SK-N-SH treated with all-trans-retinoic acid at 6 μM for 48 hours (cell line): ENCODE results near the gene ZCCHC14.
"Not testable (repeated sequence)": the region's sequence is repeated elsewhere in the genome, so short reads cannot be mapped to it uniquely, and the experiment has no call there.

Experiments used
- ATAC-seq: fragments of 200-7000 bp; cut with Tn5 transposase; 3 replicates; pipeline ENCODE4 v1.9.1; 2020; ENCODE audit warnings: mild to moderate bottlenecking, moderate library complexity
- ARNTL ChIP-seq: fragments of 450-650 bp; formaldehyde crosslinking; IDR thresholded peaks from 2 replicates; pipeline ENCODE4 v1.5.0; 2020; ENCODE audit warnings: low read depth, mild to moderate bottlenecking, moderate library complexity, borderline replicate concordance
- BACH2 ChIP-seq: fragments of 250-450 bp; sonication (Bioruptor Pico); IDR thresholded peaks from 2 replicates; pipeline ENCODE4 v1.9.0; 2021; ENCODE audit warnings: mild to moderate bottlenecking, borderline replicate concordance
- CSDC2 ChIP-seq: fragments of 250-450 bp; sonication (Bioruptor Pico); IDR thresholded peaks from 2 replicates; pipeline ENCODE4 v1.5.0; 2020; ENCODE audit warnings: mild to moderate bottlenecking, moderate library complexity
- ESRRG ChIP-seq: fragments of 250-450 bp; sonication (Bioruptor Pico); IDR thresholded peaks from 2 replicates; pipeline ENCODE4 v1.6.1; 2021; ENCODE audit warnings: mild to moderate bottlenecking
- GLIS3 ChIP-seq: fragments of 250-450 bp; sonication (Bioruptor Pico); IDR thresholded peaks from 2 replicates; pipeline ENCODE4 v1.5.0; 2020; ENCODE audit warnings: mild to moderate bottlenecking, moderate library complexity
- ISL1 ChIP-seq: fragments of 250-450 bp; sonication (Bioruptor Pico); IDR thresholded peaks from 2 replicates; pipeline ENCODE4 v2.1.2; 2022; ENCODE audit warnings: mild to moderate bottlenecking, moderate library complexity
- OSR1 ChIP-seq: fragments of 250-450 bp; sonication (Bioruptor Pico); IDR thresholded peaks from 2 replicates; pipeline ENCODE4 v1.8.0; 2022; ENCODE audit warnings: moderate library complexity, mild to moderate bottlenecking, inconsistent platforms
- PPARA ChIP-seq: fragments of 250-450 bp; sonication (Bioruptor Pico); IDR thresholded peaks from 2 replicates; pipeline ENCODE4 v1.5.0; 2020; ENCODE audit warnings: mild to moderate bottlenecking, borderline replicate concordance
- RARB ChIP-seq: fragments of 250-450 bp; sonication (Bioruptor Pico); IDR thresholded peaks from 2 replicates; pipeline ENCODE4 v1.8.0; 2021; ENCODE audit warnings: mild to moderate bottlenecking, moderate library complexity
- SNAI2 ChIP-seq: fragments of 250-450 bp; sonication (Bioruptor Pico); IDR thresholded peaks from 2 replicates; pipeline ENCODE4 v1.5.0; 2020; ENCODE audit warnings: mild to moderate bottlenecking, moderate library complexity
- TCF4 ChIP-seq: fragments of 250-450 bp; sonication (Bioruptor Pico); IDR thresholded peaks from 2 replicates; pipeline ENCODE4 v1.8.0; 2021; ENCODE audit warnings: mild to moderate bottlenecking, moderate library complexity, borderline replicate concordance
- TOX ChIP-seq: fragments of 250-450 bp; sonication (Bioruptor Pico); IDR thresholded peaks from 2 replicates; pipeline ENCODE4 v1.8.0; 2021; ENCODE audit warnings: mild to moderate bottlenecking, moderate library complexity, borderline replicate concordance
- ZC3H10 ChIP-seq: fragments of 250-450 bp; sonication (Bioruptor Pico); IDR thresholded peaks from 2 replicates; pipeline ENCODE4 v1.5.1; 2021; ENCODE audit warnings: mild to moderate bottlenecking, moderate library complexity
- ZFP3 ChIP-seq: fragments of 250-450 bp; sonication (Bioruptor Pico); IDR thresholded peaks from 2 replicates; pipeline ENCODE4 v1.5.0; 2020; ENCODE audit warnings: mild to moderate bottlenecking, moderate library complexity
- ZNF565 ChIP-seq: fragments of 450-650 bp; formaldehyde crosslinking; conservative IDR thresholded peaks from 2 replicates; pipeline ENCODE4 v1.5.0; 2020; ENCODE audit warnings: low read depth, mild to moderate bottlenecking, moderate library complexity
- ZNF70 ChIP-seq: fragments of 450-650 bp; formaldehyde crosslinking; IDR thresholded peaks from 2 replicates; pipeline ENCODE4 v1.5.0; 2020; ENCODE audit warnings: mild to moderate bottlenecking, moderate library complexity
- ZNF8 ChIP-seq: fragments of 450-650 bp; formaldehyde crosslinking; IDR thresholded peaks from 2 replicates; pipeline ENCODE4 v1.5.0; 2020; ENCODE audit warnings: mild to moderate bottlenecking, moderate library complexity
- TF ChIP-seq, protein P1 (sequence below): fragments of 250-450 bp; sonication (Bioruptor Pico); IDR thresholded peaks from 2 replicates; pipeline ENCODE4 v1.8.0; 2020; ENCODE audit warnings: mild to moderate bottlenecking, moderate library complexity, borderline replicate concordance
- TF ChIP-seq, protein P2 (sequence below): fragments of 250-450 bp; sonication (Bioruptor Pico); IDR thresholded peaks from 2 replicates; pipeline ENCODE4 v1.5.0; 2020; ENCODE audit warnings: mild to moderate bottlenecking, moderate library complexity
- TF ChIP-seq, protein P3 (sequence below): fragments of 250-450 bp; sonication (Bioruptor Pico); IDR thresholded peaks from 2 replicates; pipeline ENCODE4 v1.5.1; 2020; ENCODE audit warnings: low read depth, mild to moderate bottlenecking, moderate library complexity
- TF ChIP-seq, protein P4 (sequence below): fragments of 250-450 bp; sonication (Bioruptor Pico); IDR thresholded peaks from 2 replicates; pipeline ENCODE4 v1.5.1; 2021; ENCODE audit warnings: mild to moderate bottlenecking, moderate library complexity
- TF ChIP-seq, protein P5 (sequence below): fragments of 250-450 bp; sonication (Bioruptor Pico); IDR thresholded peaks from 2 replicates; pipeline ENCODE4 v1.8.0; 2021; ENCODE audit warnings: low read depth, mild to moderate bottlenecking, moderate library complexity, borderline replicate concordance

ZCCHC14 gene

DNA sequence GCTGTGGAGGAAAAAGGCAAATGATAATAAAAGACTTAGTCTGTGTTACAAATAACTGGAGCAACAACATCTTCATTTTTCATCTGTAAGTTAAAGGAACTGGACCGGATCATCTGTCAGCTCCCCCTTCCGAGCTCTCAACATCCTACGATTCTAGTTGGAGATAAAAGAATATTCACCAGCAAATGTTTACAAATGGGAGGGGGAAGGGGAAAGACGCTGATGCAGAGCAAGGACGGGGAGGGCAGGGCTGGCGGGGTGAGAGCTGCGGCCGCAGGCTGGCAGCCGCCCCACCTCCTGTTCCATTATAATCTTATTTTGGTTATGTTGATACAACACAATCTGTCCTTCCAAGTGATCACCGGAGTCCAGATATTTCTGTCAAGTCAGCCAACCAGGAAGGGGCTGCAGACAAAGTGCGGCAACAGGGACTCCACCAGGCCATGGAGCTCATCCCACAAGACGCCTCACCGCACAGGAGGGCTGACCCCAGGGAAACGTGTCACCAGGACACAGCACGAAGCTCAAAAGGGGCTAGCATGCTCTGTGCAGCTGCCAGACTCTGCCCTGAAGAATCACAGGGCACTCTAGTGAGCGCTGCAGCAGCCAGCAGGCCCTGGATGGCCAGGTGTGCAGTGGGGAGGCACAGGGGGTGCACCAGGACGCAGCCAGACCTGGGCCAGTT, 128.9 kb downstream of the ZCCHC14 start:
- ATAC-seq = peak; percentile 70
- TF ChIP-seq TCF4 (no peak), OSR1 (CRISPR knock-in tag) (no peak), ZNF70 (CRISPR knock-in tag) (no peak), GLIS3 (CRISPR knock-in tag) (no peak), TOX (CRISPR knock-in tag) (no peak)
- TF ChIP-seq, protein P1, sequence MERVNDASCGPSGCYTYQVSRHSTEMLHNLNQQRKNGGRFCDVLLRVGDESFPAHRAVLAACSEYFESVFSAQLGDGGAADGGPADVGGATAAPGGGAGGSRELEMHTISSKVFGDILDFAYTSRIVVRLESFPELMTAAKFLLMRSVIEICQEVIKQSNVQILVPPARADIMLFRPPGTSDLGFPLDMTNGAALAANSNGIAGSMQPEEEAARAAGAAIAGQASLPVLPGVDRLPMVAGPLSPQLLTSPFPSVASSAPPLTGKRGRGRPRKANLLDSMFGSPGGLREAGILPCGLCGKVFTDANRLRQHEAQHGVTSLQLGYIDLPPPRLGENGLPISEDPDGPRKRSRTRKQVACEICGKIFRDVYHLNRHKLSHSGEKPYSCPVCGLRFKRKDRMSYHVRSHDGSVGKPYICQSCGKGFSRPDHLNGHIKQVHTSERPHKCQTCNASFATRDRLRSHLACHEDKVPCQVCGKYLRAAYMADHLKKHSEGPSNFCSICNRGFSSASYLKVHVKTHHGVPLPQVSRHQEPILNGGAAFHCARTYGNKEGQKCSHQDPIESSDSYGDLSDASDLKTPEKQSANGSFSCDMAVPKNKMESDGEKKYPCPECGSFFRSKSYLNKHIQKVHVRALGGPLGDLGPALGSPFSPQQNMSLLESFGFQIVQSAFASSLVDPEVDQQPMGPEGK (CRISPR knock-in tag) = no peak

DNA sequence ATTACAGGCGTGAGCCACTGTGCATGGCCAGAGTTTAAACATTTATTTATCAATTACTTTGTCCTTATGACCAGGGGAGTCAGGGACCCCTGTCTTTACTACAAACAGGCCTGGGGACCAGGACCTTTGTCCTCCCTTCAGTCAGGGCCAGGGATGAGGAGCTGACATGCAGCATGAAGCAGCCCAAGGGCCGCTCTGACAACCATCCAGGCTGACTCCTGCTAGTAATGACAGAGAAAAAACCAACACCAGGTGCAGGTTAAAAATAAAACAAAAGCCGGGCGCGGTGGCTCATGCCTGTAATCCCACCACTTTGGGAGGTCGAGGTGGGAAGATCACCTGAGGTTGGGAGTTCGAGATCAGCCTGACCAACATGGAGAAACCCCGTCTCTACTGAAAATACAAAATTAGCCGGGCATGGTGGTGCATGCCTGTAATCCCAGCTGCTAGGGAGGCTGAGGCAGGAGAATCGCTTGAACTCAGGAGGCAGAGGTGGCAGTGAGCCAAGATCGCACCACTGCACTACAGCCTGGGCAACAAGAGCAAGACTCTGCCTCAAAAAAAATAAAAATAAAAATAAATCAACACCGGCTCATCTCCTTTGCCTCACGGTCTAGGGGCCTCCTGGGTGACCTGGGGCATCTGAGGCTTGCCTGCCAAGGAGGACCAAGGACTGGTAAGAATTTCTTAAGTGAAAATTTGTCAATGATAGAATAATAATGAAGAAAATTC, 129.8 kb downstream of the ZCCHC14 start:
- ATAC-seq = not testable (repeated sequence)

DNA sequence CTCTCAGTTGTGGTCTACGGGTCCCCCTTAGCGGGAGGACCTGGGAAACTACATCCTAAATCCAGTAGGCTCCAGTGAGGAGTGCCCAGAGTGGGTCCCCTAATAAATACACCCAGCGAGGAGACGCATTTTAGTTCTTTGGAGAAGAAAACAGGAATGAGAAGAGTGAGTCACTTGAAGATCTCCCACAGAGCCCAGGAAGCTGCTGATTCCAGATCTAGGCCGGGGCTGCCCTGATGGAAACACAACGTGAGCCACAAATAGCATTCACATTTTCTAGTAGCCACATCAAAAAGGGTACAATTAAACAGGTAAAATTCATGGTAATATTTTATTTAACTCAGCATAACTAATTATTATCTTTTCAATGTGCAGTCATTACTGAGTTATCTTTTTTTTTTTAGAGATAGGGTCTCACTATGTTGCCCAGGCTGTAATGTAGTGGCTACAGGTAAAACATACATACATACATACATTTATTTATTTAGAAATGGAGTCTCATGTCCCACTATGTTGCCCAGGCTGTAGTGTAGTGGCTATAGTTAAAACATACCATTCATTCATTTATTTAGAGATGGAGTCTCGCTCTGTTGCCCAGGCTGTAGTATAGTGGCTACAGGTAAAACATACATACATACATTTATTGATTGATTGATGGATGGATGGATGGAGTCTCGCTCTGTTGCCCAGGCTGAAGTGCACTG, 130.8 kb downstream of the ZCCHC14 start:
- ATAC-seq = no peak

More for the DNA sequence above, 130.8 kb downstream of the ZCCHC14 start:
- TF ChIP-seq, protein P2, sequence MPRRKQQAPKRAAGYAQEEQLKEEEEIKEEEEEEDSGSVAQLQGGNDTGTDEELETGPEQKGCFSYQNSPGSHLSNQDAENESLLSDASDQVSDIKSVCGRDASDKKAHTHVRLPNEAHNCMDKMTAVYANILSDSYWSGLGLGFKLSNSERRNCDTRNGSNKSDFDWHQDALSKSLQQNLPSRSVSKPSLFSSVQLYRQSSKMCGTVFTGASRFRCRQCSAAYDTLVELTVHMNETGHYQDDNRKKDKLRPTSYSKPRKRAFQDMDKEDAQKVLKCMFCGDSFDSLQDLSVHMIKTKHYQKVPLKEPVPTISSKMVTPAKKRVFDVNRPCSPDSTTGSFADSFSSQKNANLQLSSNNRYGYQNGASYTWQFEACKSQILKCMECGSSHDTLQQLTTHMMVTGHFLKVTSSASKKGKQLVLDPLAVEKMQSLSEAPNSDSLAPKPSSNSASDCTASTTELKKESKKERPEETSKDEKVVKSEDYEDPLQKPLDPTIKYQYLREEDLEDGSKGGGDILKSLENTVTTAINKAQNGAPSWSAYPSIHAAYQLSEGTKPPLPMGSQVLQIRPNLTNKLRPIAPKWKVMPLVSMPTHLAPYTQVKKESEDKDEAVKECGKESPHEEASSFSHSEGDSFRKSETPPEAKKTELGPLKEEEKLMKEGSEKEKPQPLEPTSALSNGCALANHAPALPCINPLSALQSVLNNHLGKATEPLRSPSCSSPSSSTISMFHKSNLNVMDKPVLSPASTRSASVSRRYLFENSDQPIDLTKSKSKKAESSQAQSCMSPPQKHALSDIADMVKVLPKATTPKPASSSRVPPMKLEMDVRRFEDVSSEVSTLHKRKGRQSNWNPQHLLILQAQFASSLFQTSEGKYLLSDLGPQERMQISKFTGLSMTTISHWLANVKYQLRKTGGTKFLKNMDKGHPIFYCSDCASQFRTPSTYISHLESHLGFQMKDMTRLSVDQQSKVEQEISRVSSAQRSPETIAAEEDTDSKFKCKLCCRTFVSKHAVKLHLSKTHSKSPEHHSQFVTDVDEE = no peak
- TF ChIP-seq RARB (no peak), ZFP3 (CRISPR knock-in tag) (no peak), ARNTL (no peak), ISL1 (CRISPR knock-in tag) (no peak), ZNF565 (CRISPR knock-in tag) (no peak), SNAI2 (CRISPR knock-in tag) (no peak), OSR1 (CRISPR knock-in tag) (no peak), BACH2 (no peak), ZC3H10 (CRISPR knock-in tag) (no peak), ZNF8 (CRISPR knock-in tag) (no peak), TOX (CRISPR knock-in tag) (no peak), ZNF70 (CRISPR knock-in tag) (no peak), CSDC2 (CRISPR knock-in tag) (no peak), GLIS3 (CRISPR knock-in tag) (no peak), ESRRG (no peak), PPARA (no peak)
- TF ChIP-seq, protein P3, sequence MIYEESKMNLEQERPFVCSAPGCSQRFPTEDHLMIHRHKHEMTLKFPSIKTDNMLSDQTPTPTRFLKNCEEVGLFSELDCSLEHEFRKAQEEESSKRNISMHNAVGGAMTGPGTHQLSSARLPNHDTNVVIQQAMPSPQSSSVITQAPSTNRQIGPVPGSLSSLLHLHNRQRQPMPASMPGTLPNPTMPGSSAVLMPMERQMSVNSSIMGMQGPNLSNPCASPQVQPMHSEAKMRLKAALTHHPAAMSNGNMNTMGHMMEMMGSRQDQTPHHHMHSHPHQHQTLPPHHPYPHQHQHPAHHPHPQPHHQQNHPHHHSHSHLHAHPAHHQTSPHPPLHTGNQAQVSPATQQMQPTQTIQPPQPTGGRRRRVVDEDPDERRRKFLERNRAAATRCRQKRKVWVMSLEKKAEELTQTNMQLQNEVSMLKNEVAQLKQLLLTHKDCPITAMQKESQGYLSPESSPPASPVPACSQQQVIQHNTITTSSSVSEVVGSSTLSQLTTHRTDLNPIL = no peak
- TF ChIP-seq, protein P4, sequence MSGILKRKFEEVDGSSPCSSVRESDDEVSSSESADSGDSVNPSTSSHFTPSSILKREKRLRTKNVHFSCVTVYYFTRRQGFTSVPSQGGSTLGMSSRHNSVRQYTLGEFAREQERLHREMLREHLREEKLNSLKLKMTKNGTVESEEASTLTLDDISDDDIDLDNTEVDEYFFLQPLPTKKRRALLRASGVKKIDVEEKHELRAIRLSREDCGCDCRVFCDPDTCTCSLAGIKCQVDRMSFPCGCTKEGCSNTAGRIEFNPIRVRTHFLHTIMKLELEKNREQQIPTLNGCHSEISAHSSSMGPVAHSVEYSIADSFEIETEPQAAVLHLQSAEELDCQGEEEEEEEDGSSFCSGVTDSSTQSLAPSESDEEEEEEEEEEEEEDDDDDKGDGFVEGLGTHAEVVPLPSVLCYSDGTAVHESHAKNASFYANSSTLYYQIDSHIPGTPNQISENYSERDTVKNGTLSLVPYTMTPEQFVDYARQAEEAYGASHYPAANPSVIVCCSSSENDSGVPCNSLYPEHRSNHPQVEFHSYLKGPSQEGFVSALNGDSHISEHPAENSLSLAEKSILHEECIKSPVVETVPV (CRISPR knock-in tag) = no peak
- TF ChIP-seq, protein P5, sequence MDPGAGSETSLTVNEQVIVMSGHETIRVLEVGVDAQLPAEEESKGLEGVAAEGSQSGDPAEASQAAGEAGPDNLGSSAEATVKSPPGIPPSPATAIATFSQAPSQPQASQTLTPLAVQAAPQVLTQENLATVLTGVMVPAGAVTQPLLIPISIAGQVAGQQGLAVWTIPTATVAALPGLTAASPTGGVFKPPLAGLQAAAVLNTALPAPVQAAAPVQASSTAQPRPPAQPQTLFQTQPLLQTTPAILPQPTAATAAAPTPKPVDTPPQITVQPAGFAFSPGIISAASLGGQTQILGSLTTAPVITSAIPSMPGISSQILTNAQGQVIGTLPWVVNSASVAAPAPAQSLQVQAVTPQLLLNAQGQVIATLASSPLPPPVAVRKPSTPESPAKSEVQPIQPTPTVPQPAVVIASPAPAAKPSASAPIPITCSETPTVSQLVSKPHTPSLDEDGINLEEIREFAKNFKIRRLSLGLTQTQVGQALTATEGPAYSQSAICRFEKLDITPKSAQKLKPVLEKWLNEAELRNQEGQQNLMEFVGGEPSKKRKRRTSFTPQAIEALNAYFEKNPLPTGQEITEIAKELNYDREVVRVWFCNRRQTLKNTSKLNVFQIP (CRISPR knock-in tag) = no peak
